ENCODE data around the gene USP9X.

DNA sequence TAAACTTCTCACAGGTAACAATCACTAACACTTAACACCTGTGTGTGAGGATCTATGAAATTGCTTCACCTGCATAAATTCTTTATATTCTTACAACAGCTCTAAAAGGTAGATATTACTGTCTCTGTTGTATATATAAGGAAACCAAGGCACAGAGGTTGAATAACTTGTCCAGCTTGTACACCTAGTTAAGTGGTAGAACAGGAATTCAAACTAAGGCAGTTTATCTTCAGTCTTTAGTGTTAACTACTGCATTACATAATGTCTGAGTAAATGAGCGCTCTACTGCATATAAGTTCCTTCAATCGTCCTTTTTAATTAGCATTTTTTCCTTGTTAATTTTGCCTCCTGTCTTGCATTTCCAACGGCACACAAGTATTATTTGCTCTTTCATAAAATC lies 15.0 kb downstream of the USP9X start:
- TF ChIP-seq, protein P1, sequence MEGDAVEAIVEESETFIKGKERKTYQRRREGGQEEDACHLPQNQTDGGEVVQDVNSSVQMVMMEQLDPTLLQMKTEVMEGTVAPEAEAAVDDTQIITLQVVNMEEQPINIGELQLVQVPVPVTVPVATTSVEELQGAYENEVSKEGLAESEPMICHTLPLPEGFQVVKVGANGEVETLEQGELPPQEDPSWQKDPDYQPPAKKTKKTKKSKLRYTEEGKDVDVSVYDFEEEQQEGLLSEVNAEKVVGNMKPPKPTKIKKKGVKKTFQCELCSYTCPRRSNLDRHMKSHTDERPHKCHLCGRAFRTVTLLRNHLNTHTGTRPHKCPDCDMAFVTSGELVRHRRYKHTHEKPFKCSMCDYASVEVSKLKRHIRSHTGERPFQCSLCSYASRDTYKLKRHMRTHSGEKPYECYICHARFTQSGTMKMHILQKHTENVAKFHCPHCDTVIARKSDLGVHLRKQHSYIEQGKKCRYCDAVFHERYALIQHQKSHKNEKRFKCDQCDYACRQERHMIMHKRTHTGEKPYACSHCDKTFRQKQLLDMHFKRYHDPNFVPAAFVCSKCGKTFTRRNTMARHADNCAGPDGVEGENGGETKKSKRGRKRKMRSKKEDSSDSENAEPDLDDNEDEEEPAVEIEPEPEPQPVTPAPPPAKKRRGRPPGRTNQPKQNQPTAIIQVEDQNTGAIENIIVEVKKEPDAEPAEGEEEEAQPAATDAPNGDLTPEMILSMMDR (tag by site-specific recombination; IDR thresholded peaks at IDR 0.05): no peak
- TF ChIP-seq ZBTB21 (tag by site-specific recombination; IDR thresholded peaks at IDR 0.05) (no peak), SETDB1 (IDR thresholded peaks at IDR 0.05; ENCODE audit: insufficient read length, low read length) (no peak), ZNF707 (tag by site-specific recombination; IDR thresholded peaks at IDR 0.05) (no peak), ZNF184 (tag by site-specific recombination; IDR thresholded peaks at IDR 0.05) (no peak), ZNF391 (tag by site-specific recombination; IDR thresholded peaks at IDR 0.05; ENCODE audit: borderline replicate concordance, low read depth) (no peak), ZNF138 (tag by site-specific recombination; IDR thresholded peaks at IDR 0.05; ENCODE audit: borderline replicate concordance) (no peak), SP2 (tag by site-specific recombination; IDR thresholded peaks at IDR 0.05) (no peak), ZNF670 (tag by site-specific recombination; IDR thresholded peaks at IDR 0.05; ENCODE audit: low read depth) (no peak), ZNF274 (IDR thresholded peaks at IDR 0.05; ENCODE audit: low read length) (no peak), ZNF274 (tag by site-specific recombination; IDR thresholded peaks at IDR 0.05; ENCODE audit: borderline replicate concordance) (no peak), ZNF830 (tag by site-specific recombination; IDR thresholded peaks at IDR 0.05; ENCODE audit: low read depth) (no peak)
- TF ChIP-seq, protein P2, sequence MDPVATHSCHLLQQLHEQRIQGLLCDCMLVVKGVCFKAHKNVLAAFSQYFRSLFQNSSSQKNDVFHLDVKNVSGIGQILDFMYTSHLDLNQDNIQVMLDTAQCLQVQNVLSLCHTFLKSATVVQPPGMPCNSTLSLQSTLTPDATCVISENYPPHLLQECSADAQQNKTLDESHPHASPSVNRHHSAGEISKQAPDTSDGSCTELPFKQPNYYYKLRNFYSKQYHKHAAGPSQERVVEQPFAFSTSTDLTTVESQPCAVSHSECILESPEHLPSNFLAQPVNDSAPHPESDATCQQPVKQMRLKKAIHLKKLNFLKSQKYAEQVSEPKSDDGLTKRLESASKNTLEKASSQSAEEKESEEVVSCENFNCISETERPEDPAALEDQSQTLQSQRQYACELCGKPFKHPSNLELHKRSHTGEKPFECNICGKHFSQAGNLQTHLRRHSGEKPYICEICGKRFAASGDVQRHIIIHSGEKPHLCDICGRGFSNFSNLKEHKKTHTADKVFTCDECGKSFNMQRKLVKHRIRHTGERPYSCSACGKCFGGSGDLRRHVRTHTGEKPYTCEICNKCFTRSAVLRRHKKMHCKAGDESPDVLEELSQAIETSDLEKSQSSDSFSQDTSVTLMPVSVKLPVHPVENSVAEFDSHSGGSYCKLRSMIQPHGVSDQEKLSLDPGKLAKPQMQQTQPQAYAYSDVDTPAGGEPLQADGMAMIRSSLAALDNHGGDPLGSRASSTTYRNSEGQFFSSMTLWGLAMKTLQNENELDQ (tag by site-specific recombination; IDR thresholded peaks at IDR 0.05; ENCODE audit: low read depth): no peak
- TF ChIP-seq, protein P3, sequence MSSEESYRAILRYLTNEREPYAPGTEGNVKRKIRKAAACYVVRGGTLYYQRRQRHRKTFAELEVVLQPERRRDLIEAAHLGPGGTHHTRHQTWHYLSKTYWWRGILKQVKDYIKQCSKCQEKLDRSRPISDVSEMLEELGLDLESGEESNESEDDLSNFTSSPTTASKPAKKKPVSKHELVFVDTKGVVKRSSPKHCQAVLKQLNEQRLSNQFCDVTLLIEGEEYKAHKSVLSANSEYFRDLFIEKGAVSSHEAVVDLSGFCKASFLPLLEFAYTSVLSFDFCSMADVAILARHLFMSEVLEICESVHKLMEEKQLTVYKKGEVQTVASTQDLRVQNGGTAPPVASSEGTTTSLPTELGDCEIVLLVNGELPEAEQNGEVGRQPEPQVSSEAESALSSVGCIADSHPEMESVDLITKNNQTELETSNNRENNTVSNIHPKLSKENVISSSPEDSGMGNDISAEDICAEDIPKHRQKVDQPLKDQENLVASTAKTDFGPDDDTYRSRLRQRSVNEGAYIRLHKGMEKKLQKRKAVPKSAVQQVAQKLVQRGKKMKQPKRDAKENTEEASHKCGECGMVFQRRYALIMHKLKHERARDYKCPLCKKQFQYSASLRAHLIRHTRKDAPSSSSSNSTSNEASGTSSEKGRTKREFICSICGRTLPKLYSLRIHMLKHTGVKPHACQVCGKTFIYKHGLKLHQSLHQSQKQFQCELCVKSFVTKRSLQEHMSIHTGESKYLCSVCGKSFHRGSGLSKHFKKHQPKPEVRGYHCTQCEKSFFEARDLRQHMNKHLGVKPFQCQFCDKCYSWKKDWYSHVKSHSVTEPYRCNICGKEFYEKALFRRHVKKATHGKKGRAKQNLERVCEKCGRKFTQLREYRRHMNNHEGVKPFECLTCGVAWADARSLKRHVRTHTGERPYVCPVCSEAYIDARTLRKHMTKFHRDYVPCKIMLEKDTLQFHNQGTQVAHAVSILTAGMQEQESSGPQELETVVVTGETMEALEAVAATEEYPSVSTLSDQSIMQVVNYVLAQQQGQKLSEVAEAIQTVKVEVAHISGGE (tag by site-specific recombination; conservative IDR thresholded peaks at IDR 0.05; ENCODE audit: low read depth): no peak
